SIG-M5 treated with dmso at 0.1 percent for 504 hours (cell line): ENCODE data around the gene PRKD1.
A peak's percentile ranks its signal among the peaks of the same experiment; 100 is the strongest.
"Not testable (repeated sequence)": the region's sequence is repeated elsewhere in the genome, so short reads cannot be mapped to it uniquely, and the experiment has no call there.

Experiments
- DNase-seq: peaks from one replicate; lab custom pipeline; 2025; ENCODE audit not compliant: unreplicated experiment; lab: John Stamatoyannopoulos, UW

The PRKD1 gene

DNA sequence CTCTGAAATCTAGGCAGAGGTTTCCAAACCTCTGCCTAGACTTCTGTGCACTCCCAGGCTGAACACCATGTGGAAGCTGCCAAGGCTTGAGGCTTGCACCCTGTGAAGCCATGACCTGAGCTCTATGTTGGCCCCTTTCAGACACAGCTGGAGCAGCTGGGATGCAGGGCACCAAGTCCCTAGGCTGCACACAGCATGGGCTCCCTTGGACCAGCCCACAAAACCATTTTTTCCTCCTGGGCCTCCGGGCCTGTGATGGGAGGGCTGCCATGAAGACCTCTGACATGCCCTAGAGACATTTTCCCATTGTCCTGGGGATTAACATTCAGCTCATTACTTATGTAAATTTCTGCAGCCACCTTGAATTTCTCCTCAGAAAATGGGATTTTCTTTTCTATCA, 88.0 kb downstream of the PRKD1 start:
- not testable (repeated sequence) for DNase-seq

DNA sequence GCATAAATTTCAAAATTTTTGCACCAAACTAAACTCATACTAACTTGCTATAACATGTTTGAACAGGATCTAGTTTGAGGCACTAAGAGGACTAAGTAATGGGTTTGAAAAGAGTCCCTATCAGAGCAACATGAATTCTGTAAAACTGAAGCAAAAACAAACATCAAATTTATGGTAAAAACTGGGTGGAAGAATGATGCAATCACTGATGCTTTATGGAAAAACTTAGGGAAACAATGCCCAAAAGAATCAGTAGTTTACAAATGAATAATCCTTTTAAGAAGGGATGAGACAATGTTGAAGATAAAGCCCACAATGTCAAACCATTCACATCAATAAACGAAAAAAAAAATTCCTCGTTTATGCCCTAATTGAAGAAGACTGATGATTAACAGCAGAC, 88.9 kb downstream of the PRKD1 start:
- DNase-seq = no peak

DNA sequence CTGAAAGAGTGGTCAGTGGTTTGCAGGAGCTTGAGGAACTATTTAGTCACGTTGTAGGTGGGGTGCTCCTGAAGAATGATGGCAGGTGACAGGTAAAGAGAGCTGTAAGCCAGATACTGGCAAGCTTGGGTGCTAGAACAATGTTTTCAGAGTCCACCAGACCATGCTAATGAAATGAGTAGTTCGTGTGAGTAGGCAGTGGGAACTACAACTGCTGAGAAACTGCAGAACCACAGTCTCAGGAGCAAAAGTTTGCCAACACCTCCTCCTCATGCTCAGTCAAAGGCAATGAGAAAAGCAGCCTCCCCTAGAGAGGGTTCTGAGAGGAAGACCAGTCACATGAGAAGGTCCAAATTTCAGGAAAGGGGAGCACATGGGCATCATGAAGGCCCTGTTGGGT, 91.3 kb downstream of the PRKD1 start:
- DNase-seq = no peak

DNA sequence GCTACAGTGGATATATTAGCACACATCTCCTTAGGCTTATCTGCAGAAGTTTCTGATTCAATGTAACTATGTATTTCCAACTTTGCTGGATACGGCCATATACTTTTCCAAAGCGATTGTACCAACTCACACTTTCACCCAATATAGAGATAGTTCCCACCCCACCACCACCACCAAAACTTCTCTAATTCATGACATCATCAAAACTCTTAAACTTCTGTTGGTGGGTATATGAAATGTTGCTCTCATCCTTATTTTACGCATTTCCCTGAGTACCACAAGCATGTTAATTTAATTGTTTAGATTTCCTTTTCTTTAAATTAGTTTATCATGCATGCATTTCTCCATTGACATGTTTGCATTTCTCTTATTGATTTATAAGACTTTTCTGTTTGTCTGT, 95.6 kb downstream of the PRKD1 start:
- DNase-seq = no peak

DNA sequence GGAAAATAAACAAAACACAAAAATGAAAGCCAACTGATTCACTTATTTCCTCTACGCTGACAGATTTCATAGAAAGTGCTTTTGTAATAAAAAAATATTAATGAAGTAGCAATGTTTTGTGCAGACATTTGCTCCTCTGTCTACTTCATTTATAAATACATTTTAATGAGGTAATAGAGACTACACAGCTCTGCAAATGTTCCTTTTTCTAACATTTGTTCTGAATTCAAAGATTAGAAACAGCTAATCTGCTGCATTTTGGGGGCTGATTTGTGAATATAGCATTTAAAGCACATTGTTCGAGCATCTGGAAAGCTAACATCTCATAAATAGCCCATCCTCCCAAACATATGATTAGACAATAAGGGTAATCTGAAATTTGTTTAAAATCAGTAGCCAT, 97.8 kb downstream of the PRKD1 start:
- DNase-seq = no peak

DNA sequence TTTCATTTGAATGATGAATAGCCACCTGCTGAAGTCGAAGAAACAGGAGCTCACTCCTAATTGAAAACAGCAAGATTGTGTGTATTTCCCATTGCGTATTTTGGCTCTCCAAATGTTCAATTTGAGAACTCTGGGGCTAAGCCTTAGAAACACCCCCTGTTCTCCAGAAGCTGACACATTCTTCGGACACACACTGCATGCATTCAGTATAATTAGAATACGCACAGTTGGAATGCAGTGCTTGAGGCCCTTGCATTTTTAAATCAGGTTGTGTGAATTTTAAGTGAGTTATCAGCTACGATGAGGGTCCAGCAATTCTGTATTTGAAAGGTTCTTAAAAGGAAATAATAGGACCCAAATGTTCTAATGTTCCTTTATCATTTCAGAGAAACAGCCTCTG, 103.8 kb downstream of the PRKD1 start:
- DNase-seq = no peak

DNA sequence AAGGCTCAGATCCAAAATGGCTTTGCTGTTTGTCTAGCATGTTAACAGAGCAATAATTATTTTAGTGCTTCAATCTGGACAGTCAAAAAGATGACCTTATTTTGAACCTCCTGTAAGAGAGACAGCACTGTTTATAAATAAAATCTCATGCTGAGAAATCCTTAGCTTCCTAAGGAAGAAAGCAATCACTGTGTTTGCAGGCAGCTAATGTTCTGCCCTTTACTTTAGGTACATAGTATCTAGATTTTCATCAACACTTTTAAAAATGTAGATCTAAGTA, 105.3 kb downstream of the PRKD1 start:
- DNase-seq = no peak

DNA sequence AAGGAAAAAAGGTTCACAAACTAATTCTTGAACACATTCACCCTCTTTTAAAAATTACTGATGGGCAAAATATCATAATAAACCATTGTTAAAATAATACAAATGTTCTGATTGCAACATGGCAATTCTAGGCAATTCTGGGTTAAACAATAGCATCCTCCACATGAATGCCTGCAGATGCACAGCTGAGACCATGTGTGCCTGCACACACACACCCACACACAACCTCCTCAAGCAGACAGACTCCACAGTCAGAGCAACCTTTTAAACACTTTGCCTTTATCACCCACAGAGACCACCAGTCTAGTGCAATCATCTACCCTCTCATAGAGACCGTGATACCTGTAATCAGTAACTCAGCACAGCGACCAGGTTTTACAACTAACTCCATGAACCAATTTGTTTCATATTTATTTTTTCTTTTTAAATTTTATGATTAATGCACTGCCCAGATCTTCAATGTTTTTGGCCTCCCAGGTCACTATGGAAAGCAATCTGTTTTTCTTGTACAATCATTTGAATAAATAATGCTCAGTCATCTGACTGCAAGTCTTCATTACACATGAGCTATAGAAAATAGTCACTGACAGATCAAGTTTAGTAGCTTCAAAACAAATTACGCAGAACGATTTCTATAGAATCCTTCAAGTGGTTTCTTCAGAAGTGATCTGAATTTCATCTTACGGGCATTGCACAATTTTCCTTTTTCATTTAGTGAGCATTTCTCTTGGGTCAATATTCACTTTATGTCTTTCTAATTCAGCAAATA, 105.8 kb downstream of the PRKD1 start:
- peak; percentile 4 for DNase-seq

DNA sequence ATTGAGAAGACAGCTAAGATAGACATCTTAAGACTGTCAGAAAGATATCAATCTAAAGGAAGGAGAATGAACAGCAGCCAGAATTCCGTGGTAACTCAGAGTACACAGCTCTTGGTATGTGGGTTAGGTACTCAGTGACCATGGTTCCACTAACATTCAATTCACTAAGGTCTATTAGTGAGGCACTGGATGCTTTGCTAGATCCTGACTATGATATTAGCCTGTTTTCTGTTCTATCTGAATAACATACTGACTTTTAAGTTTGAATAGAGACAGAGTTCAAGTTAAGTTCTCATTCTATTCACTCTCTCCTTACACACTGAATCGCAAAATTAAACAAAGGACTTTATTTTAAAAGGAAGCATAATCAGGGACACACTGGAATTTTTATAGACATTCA, 106.4 kb downstream of the PRKD1 start:
- DNase-seq = no peak

DNA sequence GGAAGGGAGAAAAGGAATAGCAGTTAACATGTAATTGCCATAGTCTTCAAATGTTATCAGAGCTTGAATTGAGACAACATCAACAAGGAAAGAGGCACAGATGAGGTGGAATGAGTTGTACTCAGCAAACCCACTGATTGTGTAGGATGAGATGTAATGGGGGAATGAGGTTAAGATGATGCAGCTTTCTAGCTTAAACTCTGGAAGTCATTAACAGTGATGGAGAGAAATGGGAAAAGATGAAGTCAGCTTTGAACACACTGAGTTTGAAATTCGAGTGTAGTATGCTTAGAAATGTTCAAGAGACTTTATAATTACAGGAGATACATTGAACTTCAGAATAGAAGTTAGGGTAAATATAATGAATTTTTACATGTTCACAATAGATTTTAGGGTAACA, 106.9 kb downstream of the PRKD1 start:
- DNase-seq = no peak

DNA sequence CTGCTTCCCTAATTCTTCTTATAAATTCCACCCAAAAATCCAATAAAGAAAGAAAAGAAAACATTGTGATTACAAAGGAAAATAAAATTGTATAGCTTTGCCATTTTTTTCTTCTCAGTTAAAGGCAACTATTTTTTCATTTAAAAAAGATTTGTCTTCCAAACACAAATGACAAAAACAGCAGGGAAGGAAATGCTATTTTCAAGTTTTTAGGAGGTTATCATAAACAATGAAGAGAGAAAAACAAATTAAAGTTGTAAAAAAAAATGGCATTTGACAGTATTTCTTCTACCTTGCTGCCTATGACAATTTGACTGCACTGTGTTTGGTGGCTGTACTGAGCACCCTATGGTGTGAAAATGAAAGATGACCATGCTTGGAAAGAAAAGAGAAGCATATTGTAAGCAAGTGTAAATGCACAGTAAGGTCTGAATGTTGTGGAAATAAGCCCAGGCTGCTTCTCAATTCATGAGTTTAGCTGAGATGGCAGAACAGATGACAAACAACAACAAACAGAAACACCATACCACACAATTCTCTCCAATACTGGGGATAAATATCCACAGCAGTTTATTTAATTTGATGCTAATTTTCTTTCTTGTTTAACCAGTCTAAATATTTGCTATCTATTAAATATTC, 109.8 kb downstream of the PRKD1 start:
- no peak for DNase-seq

DNA sequence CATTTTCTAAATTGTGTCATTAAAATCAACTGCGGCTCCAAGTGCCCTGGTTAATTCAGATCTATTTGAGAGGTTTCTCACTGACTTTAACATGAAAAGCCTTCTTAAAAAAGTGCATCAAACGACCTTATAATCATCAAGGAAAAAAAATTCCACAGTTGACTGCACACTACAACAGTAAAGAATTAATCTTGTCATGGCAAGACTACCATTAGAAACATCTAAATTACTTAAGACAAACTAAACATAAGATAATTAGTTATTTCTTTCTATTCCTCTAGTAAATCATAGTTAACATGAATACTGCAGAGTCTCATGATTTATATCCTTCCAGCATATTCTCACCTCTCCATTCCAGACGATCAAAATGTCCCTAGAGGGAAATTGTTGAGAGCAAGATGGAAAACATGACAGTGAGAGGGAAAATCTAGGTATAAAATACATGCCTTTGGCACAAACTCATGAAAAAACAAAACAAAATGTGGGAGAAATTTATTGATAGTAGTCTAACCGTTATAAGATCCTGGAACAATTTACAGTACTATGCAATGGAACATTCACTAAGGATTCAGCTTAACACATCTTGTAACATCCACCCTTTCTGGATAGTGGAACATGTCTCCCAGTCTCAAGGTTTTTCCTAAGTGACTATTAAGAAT, 112.5 kb downstream of the PRKD1 start:
- no peak for DNase-seq

DNA sequence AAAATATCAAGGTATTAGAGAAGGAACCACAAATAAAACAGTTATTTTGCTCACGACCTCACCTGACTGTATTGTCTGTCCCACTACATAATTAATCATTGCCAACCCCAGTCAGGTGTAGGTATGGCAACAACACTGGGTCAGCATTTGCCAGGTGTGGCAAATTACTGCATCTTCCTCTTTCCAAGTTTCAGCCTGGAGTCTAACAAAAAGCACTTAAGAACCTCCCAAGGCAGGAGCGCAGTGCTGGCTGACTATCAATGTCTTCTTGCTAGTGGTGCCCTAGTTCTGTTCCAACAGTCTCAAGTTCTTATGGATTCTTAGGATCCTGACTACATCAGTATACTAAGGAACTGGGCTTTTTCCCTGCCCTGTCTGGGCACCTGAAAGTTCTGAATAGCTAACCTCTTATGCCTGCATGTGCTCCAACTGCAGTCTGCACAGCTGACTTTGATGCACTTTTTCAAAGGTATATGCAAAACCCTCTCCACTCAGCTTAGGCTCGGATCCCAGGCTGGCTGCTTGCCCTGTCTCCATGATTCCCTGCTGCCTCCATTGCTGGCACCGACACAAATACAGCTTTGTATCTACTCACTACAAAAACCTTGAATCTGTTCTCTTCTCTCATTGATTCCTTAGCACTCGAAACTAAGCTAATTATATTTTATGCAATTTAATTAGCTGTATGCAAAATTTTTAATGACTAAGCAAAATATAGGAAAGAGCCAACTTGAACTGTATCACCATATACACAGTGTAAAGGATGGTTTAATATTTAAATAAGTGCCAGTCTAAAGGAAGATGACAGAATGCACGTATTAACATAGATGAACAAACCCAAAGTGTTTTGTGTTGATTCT, 113.3 kb downstream of the PRKD1 start:
- DNase-seq = no peak

DNA sequence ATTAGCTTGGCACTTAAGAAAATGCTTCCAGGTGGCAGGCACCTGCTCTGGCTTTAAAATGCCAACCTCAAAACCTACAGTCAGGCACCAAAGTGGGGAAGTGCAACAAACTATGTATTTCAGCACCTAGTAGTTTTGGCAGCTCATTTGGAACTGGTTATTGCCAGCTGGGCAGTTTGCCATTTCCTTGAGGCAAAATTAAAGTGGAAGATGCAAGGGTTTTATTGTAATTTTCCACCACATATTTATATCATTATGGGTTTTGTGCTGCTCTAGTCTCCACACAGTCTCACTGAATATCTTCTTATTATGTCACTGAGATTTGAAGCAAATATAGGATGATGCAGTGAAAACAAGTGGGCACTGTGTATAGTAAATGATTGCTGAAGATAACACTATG, 117.0 kb downstream of the PRKD1 start:
- no peak for DNase-seq

DNA sequence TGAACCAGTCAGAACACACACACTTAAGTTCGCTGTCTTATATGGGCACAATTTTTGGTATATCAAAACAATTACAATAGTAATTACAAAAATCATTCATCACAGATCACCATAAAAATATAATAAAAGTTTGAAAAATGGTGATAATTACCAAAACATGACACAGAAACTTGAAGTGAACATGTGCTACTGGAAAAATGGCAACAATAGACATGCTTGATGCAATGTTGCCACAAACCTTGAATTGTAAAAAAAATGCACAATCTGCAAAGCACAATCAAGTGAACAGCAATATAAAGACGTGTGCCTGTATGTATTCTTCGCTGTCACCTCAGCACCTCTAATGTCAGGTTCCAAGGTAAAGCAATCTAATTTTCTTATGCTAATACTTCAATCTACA, 117.6 kb downstream of the PRKD1 start:
- no peak for DNase-seq

DNA sequence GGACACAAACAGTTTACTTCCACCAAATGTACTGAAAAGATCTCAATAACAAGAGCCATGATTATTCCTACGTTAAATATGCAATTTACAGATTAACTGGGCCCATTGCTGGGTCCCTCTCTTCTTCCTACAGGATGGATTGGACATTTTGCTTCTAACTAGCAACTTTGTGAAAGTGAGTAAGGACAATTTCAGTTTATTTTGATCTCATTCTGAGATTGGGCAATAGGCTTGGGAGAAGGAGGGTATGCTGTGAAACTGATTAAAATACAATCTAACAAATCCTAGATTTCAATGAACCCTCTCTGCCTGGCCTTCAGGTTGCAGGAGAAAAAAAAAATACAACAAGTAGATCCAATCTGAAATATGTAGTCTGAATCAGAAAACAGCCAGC, 121.5 kb downstream of the PRKD1 start:
- DNase-seq = no peak

DNA sequence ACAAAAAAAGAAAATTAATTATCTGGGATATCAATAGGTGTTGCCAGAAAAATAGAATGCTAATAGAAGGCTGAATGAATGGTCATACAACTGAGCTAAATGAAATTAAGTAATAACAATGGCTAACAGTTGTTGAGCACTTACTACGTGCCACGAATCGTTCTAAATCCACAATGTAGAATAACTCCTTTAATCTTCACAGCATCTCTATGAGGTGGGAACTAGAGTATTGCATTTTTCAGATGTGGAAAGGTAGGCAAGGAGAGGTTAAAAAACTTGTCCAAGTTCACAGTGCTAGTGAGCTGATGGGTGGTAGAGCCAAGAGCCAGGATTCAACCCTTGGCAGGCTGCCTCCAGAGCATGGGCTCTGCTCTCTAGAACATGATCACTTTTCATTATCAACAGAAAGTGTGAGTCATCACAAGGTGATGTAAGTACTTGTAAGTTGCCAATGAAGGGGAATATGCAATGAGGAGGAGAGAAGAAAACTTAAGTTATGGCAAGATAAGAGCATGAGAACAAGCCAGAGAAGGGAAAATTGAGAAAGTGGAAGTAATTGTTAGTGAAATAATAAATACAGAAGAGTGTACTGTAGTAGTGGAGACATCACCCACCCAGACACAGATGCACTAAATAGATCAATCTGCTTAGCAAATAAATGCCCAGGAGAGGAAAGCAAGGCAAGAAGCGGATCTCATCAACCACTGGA, 122.1 kb downstream of the PRKD1 start:
- DNase-seq = no peak

DNA sequence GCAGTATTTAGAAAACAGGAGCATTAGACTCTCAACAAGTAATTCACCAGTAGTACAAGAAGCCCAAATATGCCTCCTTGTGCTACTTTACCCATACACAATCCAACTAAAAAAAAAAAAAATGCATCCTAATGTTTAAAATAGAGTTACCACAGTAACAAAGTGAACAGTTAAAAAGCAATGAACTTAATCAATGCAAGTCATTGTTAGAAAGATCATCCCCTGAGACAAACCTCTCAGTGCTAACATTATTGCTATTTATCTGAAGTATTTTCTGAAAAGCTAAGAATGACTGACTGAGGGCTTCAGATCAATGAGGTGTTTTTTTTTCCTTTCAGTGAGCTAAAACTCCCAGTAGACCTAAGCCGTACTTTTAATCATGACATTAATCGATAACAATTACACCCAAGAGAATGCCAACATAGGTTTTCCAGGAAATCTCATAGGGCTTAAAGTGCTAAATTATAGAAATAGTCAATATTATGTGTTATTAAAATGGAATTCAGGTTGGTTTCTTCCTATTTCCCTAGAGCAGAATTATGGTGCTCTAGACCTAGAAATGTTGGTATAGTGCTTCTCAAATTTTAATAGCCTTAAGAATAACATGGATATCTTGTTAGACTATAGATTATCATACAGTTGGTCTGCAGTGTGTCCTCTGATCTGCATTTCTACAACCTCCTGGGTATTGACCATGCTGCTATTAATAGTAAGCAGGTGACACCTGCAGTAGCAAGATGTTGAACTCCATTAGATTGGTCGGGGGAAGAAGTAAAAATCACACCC, 123.0 kb downstream of the PRKD1 start:
- DNase-seq = no peak

DNA sequence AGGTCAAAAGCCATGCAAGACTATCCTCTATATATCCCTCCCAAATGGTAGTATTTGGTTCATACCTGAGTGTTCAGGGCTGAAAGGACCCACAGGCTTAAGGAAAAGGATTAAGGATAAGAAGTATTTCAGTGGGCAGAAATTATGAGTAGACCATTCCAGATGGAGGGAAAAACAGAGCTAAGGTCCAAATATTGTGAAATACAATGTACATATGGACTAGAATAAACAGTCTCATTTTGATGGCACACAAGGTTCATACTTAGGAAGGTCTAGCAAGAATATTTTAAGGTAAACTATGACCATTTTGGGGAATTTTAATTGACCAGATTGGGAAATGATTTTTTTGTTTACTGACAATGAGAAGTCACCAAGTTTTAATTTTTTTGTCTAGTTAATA, 124.6 kb downstream of the PRKD1 start:
- DNase-seq = no peak

DNA sequence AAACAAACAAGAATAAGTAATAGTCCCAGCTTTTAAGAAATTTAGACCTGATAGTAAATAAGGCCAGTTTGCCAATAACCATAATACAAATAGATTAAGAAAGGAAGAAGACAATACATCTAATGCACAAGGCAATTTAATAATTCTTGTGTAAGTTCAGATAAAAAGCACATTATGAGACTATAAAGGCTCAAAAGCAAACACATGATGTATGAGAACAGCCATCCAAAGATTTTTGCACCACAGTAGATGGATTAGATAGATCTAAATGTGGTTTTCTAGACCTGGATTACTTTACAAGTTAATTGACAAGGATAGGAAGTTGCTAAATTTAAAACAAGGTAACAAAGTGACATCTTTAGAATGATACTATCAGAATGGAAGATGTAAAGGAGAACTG, 125.4 kb downstream of the PRKD1 start:
- DNase-seq = no peak
